Measurements from ENCODE around the gene SLC6A7. TPM values are rescaled to one million over a fixed set of nuclear protein-coding genes. Genes with fewer than 3 reads are reported as not detected.

SLC6A7 gene
- total RNA-seq, 6 donors from 2014 or later = 0.44 TPM; not detected in 5

DNA sequence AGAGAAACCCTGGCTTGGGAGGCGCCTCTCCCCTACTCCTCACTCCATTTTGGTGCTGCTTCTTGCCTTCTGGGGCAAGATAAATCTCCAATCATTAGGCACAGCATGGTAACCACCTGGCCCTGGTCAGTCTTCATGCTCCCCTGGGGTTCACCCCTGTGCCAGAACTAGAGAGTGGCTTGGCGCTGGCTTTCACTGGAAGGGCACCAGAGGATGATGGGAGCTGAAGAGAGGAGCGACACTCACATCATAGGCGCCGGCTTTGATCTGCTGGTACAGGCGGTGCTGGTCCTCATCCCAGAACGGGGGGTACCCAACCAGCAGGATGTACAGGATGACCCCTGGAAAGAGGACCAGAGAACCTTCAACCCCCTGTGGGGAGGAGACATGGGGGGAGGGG lies 61.6 kb downstream of the SLC6A7 start:
- H3K36me3 ChIP-seq = no peaks in the 10 kb centered on the region
- DNase-seq = no peak
- 70 to 90% methylated on average over 2 to 7 of the region's 7 CpGs for WGBS, 2 donors
- no peak overlapping the region for H3K4me3 ChIP-seq
- no peak overlapping the region for H3K27ac ChIP-seq
- TF ChIP-seq, protein P1, sequence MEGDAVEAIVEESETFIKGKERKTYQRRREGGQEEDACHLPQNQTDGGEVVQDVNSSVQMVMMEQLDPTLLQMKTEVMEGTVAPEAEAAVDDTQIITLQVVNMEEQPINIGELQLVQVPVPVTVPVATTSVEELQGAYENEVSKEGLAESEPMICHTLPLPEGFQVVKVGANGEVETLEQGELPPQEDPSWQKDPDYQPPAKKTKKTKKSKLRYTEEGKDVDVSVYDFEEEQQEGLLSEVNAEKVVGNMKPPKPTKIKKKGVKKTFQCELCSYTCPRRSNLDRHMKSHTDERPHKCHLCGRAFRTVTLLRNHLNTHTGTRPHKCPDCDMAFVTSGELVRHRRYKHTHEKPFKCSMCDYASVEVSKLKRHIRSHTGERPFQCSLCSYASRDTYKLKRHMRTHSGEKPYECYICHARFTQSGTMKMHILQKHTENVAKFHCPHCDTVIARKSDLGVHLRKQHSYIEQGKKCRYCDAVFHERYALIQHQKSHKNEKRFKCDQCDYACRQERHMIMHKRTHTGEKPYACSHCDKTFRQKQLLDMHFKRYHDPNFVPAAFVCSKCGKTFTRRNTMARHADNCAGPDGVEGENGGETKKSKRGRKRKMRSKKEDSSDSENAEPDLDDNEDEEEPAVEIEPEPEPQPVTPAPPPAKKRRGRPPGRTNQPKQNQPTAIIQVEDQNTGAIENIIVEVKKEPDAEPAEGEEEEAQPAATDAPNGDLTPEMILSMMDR (IDR thresholded peaks at IDR 0.05) = no peak
- no peak for TF ChIP-seq EP300 (IDR thresholded peaks at IDR 0.05)
- TF ChIP-seq POLR2A (IDR thresholded peaks at IDR 0.05) = no peak
- no peak for TF ChIP-seq POLR2AphosphoS5 (IDR thresholded peaks at IDR 0.05)
- H3K9me3 ChIP-seq = no peaks in the 10 kb centered on the region
- no peak for ATAC-seq (ENCODE audit: low FRiP score in 2 of 2)
- no peaks in the 10 kb centered on the region for H3K27me3 ChIP-seq
- no peaks in the 10 kb centered on the region for H3K4me1 ChIP-seq

DNA sequence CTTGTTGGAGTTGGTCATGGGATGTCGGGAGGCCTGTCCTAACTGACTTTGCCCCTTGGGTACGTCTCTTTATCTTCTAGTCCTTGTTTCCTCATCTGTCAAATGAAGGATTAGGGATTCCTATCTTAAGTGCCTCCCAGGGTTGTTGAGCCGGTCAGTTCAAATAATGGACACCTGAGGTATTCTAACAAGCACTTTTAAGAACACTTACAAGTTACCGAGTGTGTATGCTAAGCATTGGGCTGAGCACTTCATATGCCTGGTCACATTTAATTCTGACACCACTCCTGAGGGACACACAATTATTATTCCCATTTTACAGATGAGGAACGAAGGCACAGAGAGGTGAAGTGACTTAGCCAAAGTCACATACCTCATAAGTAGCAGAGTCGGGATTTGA lies 62.6 kb downstream of the SLC6A7 start:
- ATAC-seq (ENCODE audit: low FRiP score in 2 of 2) = no peak
- Histone ChIP-seq H3K9me3 (no peaks in the 10 kb centered on the region), H3K27me3 (no peaks in the 10 kb centered on the region), H3K27ac (no peak overlapping the region), H3K36me3 (no peaks in the 10 kb centered on the region), H3K4me3 (no peak overlapping the region), H3K4me1 (no peaks in the 10 kb centered on the region)
- 60 to 75% methylated on average over 6 of the region's 6 CpGs for WGBS, 2 donors
- no peak for DNase-seq
- TF ChIP-seq EP300 (IDR thresholded peaks at IDR 0.05) (no peak), POLR2AphosphoS5 (IDR thresholded peaks at IDR 0.05) (no peak), POLR2A (IDR thresholded peaks at IDR 0.05) (no peak)
- TF ChIP-seq, protein P1 (IDR thresholded peaks at IDR 0.05) = no peak

DNA sequence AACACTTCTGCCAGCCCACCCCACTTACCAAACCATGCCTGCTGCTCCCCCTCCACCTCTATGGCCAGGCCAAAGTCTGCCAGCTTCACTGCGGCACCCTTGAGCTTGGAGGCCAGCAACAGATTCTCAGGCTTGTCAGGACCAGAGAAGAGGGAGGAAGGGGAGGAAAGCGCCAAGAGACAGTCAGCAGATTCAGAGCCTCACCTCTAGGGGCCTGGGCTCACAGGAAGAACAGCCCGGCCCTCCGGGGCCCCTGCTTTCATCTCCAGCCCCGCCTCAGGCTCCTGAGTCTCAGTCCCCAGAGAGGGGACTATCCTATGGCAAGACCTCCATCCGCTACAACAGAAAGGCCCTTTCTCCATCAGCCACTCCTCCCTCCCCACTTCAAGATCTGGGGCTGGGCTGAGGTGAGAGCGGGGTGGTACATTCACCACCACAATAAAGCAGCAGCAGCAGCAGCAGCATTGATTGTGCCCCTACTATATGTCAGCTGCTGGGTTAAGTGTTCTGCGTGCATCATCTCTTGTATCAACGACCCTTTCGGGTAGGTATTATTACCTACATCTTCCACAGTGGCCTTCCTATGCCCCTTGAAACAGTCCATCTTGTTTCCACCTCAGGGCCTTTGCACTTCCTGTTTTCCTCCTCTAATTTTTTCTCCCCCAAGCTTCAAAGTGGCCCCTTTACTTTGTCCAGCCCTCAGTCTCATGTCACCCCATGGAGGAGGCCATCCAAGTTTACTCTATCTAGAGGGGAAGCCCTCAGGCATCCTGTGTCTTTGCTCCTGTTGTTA lies 63.8 kb downstream of the SLC6A7 start:
- TF ChIP-seq POLR2AphosphoS5 (IDR thresholded peaks at IDR 0.05) = no peak
- TF ChIP-seq POLR2A (IDR thresholded peaks at IDR 0.05) = no peak
- TF ChIP-seq, protein P1 (IDR thresholded peaks at IDR 0.05) = no peak
- no peak for TF ChIP-seq EP300 (IDR thresholded peaks at IDR 0.05)
- H3K4me3 ChIP-seq = no peak overlapping the region
- H3K27ac ChIP-seq = no peak overlapping the region
- no peaks in the 10 kb centered on the region for H3K36me3 ChIP-seq
- no peaks in the 10 kb centered on the region for H3K4me1 ChIP-seq
- H3K9me3 ChIP-seq = no peaks in the 10 kb centered on the region
- H3K27me3 ChIP-seq = no peaks in the 10 kb centered on the region
- ATAC-seq (ENCODE audit: low FRiP score in 2 of 2) (no peak), DNase-seq (no peak)
- WGBS, 2 donors = 88 to 92% methylated on average over 8 of the region's 10 CpGs

DNA sequence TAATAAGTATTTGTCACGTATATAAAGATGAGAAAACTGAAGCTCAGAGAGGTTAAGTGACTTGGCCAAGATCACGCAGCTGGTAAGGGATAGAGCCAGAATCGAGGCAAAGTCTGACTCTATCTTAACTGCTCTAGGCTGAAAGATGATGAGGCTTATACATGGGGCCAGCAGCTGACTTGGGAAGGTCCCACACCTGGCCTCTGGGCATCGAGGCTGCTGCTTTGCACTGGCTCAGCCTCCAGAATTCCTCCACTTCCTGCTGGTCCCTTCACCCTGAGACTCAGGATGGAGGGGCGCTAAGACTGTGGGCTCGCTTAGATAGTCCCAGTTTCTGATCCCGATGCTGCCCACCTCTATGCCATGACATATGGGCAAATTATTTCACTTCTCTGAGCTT lies 64.5 kb downstream of the SLC6A7 start:
- TF ChIP-seq POLR2AphosphoS5 (IDR thresholded peaks at IDR 0.05) = no peak
- TF ChIP-seq, protein P1 (IDR thresholded peaks at IDR 0.05) = no peak
- no peak for TF ChIP-seq EP300 (IDR thresholded peaks at IDR 0.05)
- TF ChIP-seq POLR2A (IDR thresholded peaks at IDR 0.05) = no peak

GRCh38 chr5:150254774-150255173 lies 64.9 kb downstream of the SLC6A7 start:
- TF ChIP-seq EP300 (IDR thresholded peaks at IDR 0.05) = no peak
- TF ChIP-seq POLR2AphosphoS5 (IDR thresholded peaks at IDR 0.05) = no peak
- TF ChIP-seq, protein P1 (IDR thresholded peaks at IDR 0.05) = no peak
- no peak for TF ChIP-seq POLR2A (IDR thresholded peaks at IDR 0.05)
- no peaks in the 10 kb centered on the region for H3K4me1 ChIP-seq
- ATAC-seq (ENCODE audit: low FRiP score in 2 of 2) = no peak
- H3K9me3 ChIP-seq = no peaks in the 10 kb centered on the region
- 71 to 80% methylated on average over 4 of the region's 4 CpGs for WGBS, 2 donors
- H3K36me3 ChIP-seq = no peaks in the 10 kb centered on the region
- no peak for DNase-seq
- H3K27ac ChIP-seq = no peak overlapping the region
- H3K4me3 ChIP-seq = no peak overlapping the region
- H3K27me3 ChIP-seq = no peaks in the 10 kb centered on the region

More for the DNA sequence above, 64.5 kb downstream of the SLC6A7 start:
- Histone ChIP-seq H3K4me3 (no peak overlapping the region), H3K36me3 (no peaks in the 10 kb centered on the region), H3K27ac (no peak overlapping the region), H3K27me3 (no peaks in the 10 kb centered on the region), H3K4me1 (no peaks in the 10 kb centered on the region), H3K9me3 (no peaks in the 10 kb centered on the region)
- ATAC-seq (ENCODE audit: low FRiP score in 2 of 2) (no peak), DNase-seq (no peak)
- WGBS, 2 donors = 74 to 76% methylated on average over 6 to 7 of the region's 7 CpGs

Measured in upper lobe of left lung (tissue), 6 donors.